ENCODE results near the gene ERI3.

The ERI3 gene

DNA sequence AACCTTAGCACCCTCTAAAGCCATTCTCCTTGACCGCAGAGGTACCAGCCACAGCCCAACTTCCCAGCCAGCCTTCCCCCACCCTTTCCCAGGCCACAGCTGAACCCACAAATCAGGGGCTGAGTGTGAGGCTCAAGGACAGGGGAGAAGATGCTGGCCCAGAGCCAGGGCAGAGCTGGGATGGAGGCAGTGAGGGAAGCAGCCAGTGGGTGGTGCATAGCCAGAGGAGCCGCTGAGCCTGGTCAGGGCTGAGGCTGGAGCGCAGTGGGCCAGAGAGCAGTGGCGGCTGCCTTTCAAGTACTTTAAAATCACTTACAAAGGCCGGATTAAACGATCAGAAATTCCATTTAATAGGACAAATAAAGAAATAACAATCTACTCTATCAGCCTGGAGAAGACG is 105.5 kb downstream of the ERI3 start:
- peaks cover 9% of the 10 kb centered on the region for H3K4me1 Mint-ChIP-seq
- TF ChIP-seq, protein P1, sequence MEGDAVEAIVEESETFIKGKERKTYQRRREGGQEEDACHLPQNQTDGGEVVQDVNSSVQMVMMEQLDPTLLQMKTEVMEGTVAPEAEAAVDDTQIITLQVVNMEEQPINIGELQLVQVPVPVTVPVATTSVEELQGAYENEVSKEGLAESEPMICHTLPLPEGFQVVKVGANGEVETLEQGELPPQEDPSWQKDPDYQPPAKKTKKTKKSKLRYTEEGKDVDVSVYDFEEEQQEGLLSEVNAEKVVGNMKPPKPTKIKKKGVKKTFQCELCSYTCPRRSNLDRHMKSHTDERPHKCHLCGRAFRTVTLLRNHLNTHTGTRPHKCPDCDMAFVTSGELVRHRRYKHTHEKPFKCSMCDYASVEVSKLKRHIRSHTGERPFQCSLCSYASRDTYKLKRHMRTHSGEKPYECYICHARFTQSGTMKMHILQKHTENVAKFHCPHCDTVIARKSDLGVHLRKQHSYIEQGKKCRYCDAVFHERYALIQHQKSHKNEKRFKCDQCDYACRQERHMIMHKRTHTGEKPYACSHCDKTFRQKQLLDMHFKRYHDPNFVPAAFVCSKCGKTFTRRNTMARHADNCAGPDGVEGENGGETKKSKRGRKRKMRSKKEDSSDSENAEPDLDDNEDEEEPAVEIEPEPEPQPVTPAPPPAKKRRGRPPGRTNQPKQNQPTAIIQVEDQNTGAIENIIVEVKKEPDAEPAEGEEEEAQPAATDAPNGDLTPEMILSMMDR (IDR thresholded peaks at IDR 0.05; ENCODE audit: unreplicated experiment in 3 of 3), result peak in 1 of 3 experiments; percentile 30
- H3K4me3 Mint-ChIP-seq, result no peak overlapping the region
- no peaks in the 10 kb centered on the region for H3K9me3 Mint-ChIP-seq
- H3K36me3 Mint-ChIP-seq (ENCODE audit: low read depth), result peaks cover 21% of the 10 kb centered on the region
- H3K27me3 Mint-ChIP-seq (ENCODE audit: low read depth), result no peaks in the 10 kb centered on the region
- peak overlapping the region in 2 of 3 experiments; percentile 14 to 35 for H3K27ac Mint-ChIP-seq

DNA sequence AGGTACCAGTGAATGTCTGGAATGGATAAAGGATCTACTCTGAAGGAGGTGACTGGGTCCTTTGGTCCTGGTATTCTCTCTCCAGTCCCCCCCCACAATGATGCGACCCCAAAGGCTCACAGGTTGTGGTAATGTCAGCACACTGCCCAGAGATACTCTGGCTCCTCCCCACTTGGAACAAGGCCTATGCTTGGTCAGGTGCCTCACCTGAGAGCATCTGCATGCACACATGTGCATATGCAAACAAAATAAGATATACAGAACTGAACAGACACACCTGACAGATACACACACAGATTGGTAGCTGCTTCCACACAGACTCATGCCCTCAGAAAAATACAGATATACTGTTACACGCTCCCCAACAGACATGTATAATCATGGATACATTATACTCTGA is 108.3 kb downstream of the ERI3 start:
- peaks cover 12% of the 10 kb centered on the region for H3K4me1 Mint-ChIP-seq
- TF ChIP-seq, protein P1 (IDR thresholded peaks at IDR 0.05; ENCODE audit: unreplicated experiment in 3 of 3), result no peak
- no peak overlapping the region for H3K4me3 Mint-ChIP-seq
- H3K9me3 Mint-ChIP-seq, result no peaks in the 10 kb centered on the region
- H3K27ac Mint-ChIP-seq, result no peak overlapping the region
- H3K36me3 Mint-ChIP-seq (ENCODE audit: low read depth), result peaks cover 33% of the 10 kb centered on the region
- H3K27me3 Mint-ChIP-seq (ENCODE audit: low read depth), result no peaks in the 10 kb centered on the region

DNA sequence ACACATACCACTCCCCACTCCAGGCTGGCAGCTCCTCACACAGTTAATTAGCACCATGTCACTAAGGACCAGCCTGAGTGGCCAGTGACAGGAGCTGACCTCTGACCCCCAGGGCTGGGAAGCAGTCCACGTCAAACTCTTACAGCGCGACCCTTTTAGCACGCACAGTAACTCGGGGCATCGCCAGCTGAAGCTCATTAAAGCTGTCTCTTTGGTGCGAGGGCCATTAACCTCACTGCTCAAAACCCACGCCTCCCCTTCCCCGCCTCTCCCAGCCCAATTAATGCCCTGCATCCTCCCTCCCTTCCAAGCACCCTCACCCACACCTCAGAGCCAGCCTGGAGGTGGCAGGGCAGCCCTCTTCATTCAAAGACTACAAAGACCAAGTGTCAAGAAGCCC is 110.1 kb downstream of the ERI3 start:
- Mint-ChIP-seq H3K27ac (peak overlapping the region in 1 of 3 experiments; percentile 62), H3K4me1 (peaks cover 25% of the 10 kb centered on the region), H3K27me3 (ENCODE audit: low read depth) (no peaks in the 10 kb centered on the region), H3K4me3 (no peak overlapping the region), H3K9me3 (no peaks in the 10 kb centered on the region), H3K36me3 (ENCODE audit: low read depth) (peaks cover 32% of the 10 kb centered on the region)
- TF ChIP-seq, protein P1 (IDR thresholded peaks at IDR 0.05; ENCODE audit: unreplicated experiment in 3 of 3), result no peak

DNA sequence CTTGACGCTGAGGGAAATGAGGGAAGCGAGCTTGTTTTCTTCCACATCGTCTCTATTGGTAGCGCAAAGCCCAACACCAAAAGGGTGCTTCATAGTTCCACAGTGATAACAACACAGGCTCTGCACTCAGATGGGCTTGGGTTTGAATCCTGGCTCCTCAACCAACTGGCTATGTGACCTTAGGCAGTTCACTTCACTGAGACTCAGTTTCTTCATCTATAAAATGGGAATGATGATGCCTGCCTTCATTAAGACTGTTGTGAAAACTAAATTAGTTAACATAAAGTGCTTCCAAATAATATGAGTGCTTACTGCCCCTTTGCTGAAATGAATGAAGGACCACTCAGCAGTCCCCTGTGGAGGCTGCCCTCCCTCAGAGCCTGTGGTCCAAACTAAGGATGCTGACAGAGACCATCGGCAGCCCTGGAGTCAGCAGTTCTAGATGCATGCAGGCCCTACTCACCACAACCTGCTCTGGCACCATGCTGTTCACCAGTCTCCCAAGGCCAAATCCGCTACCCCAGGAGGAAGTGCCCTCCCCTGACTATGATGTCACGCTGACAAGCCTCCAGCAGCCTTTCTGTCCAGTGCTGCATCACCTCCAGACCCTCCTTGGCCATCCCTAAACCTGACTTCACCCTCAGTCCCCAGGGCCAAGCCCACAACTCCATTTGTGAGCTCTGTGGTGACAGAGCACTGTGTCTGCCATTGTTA is 111.1 kb downstream of the ERI3 start:
- TF ChIP-seq, protein P1 (IDR thresholded peaks at IDR 0.05; ENCODE audit: unreplicated experiment in 3 of 3), result no peak
- Mint-ChIP-seq H3K36me3 (ENCODE audit: low read depth) (peaks cover 32% of the 10 kb centered on the region), H3K4me1 (peaks cover 29% of the 10 kb centered on the region), H3K27me3 (ENCODE audit: low read depth) (no peaks in the 10 kb centered on the region), H3K9me3 (no peaks in the 10 kb centered on the region), H3K27ac (peak overlapping the region in 1 of 3 experiments; percentile 12), H3K4me3 (no peak overlapping the region)

DNA sequence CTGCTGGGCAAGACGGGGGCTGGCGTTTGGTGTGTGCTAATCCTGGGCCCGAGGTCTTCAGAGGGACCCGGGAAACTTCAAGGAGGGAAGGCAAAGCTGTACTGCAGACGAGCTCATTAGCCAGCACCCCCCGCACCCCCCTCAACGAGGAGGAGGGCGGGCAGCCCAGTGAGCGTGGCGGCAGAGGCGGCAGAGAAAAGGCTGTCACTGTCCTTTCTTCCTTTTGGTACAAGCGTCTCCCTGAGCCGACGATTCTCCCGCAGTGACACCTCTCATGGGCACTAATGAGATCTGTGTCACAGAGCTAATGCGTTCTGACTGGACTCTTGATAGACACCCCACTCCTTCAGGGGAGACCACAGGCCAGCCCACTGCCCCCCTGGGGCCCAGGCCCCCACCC is 112.3 kb downstream of the ERI3 start:
- Mint-ChIP-seq H3K27ac (no peak overlapping the region), H3K4me3 (no peak overlapping the region), H3K4me1 (peaks cover 38% of the 10 kb centered on the region), H3K27me3 (ENCODE audit: low read depth) (no peaks in the 10 kb centered on the region), H3K36me3 (ENCODE audit: low read depth) (peaks cover 27% of the 10 kb centered on the region), H3K9me3 (no peaks in the 10 kb centered on the region)
- TF ChIP-seq, protein P1 (IDR thresholded peaks at IDR 0.05; ENCODE audit: unreplicated experiment in 3 of 3), result no peak

All from nephron (organoid).